H9 (cell line): ENCODE data around the gene MAP2K3. TPM values are rescaled to one million over a fixed set of nuclear protein-coding genes. Genes with fewer than 3 reads are reported as not detected.
"Not testable (repeated sequence)": the region's sequence is repeated elsewhere in the genome, so short reads cannot be mapped to it uniquely, and the experiment has no call there.

ENCODE experiments used
- DNase-seq: peaks from one replicate; pipeline ENCODE4 v3.0.0-alpha.2; 2017
- H2AFZ ChIP-seq: one replicate; pipeline ENCODE4 v1.6.1; 2013; ENCODE audit warnings: mild to moderate bottlenecking, low read length, control low read depth, moderate library complexity
- H2AK5ac ChIP-seq: 2 replicates; pipeline ENCODE4 v1.6.1; 2013; ENCODE audit warnings: low read length, control low read depth, mixed read lengths; ENCODE audit not compliant: insufficient read length
- H2BK120ac ChIP-seq: one replicate; pipeline ENCODE4 v1.6.1; 2013; ENCODE audit warnings: low read depth, mild to moderate bottlenecking, low read length, control low read depth, inconsistent platforms; ENCODE audit not compliant: poor library complexity, severe bottlenecking
- H2BK12ac ChIP-seq: 2 replicates; pipeline ENCODE4 v1.6.1; 2013; ENCODE audit warnings: low read length, control low read depth, mixed read lengths, low read depth; ENCODE audit not compliant: insufficient read length
- H2BK15ac ChIP-seq: 2 replicates; pipeline ENCODE4 v1.6.1; 2013; ENCODE audit warnings: low read depth, low read length, control low read depth
- H2BK20ac ChIP-seq: one replicate; pipeline ENCODE4 v1.6.1; 2013; ENCODE audit warnings: low read depth, mild to moderate bottlenecking, low read length, control low read depth, inconsistent platforms; ENCODE audit not compliant: poor library complexity, severe bottlenecking
- H2BK5ac ChIP-seq: 2 replicates; pipeline ENCODE4 v1.6.1; 2013; ENCODE audit warnings: low read length, control low read depth, mixed read lengths; ENCODE audit not compliant: insufficient read length
- H3K14ac ChIP-seq: 2 replicates; pipeline ENCODE4 v1.6.1; 2013; ENCODE audit warnings: low read length, control low read depth; ENCODE audit not compliant: insufficient read depth
- H3K18ac ChIP-seq: 2 replicates; pipeline ENCODE4 v1.6.1; 2013; ENCODE audit warnings: low read depth, mild to moderate bottlenecking, mixed read lengths, low read length, control low read depth; ENCODE audit not compliant: insufficient read length
- H3K23ac ChIP-seq: 2 replicates; pipeline ENCODE4 v1.6.1; 2013; ENCODE audit warnings: low read length, control low read depth, mixed read lengths, low read depth; ENCODE audit not compliant: insufficient read length
- H3K23me2 ChIP-seq: 2 replicates; pipeline ENCODE4 v1.6.1; 2013; ENCODE audit warnings: low read depth, mild to moderate bottlenecking, mixed read lengths, low read length, control low read depth; ENCODE audit not compliant: insufficient read length, poor library complexity, severe bottlenecking
- H3K27ac ChIP-seq: 2 replicates; pipeline ENCODE4 v1.5.1; 2013; ENCODE audit warnings: low read length, control low read depth, mixed read lengths, low read depth; ENCODE audit not compliant: insufficient read length
- H3K27me3 ChIP-seq: 2 replicates; pipeline ENCODE4 v1.6.1; 2013; ENCODE audit warnings: low read length, control low read depth, inconsistent platforms; ENCODE audit not compliant: insufficient read depth
- H3K4ac ChIP-seq: 2 replicates; pipeline ENCODE4 v1.6.1; 2013; ENCODE audit warnings: low read depth, mild to moderate bottlenecking, control low read depth, inconsistent platforms, low read length, moderate library complexity
- H3K4me1 ChIP-seq: 2 replicates; pipeline ENCODE4 v1.6.1; 2013; ENCODE audit warnings: low read length, control low read depth, inconsistent platforms; ENCODE audit not compliant: insufficient read depth
- H3K4me2 ChIP-seq: 2 replicates; pipeline ENCODE4 v1.6.1; 2013; ENCODE audit warnings: low read length, control low read depth, mixed read lengths; ENCODE audit not compliant: insufficient read length, insufficient read depth
- H3K56ac ChIP-seq: 2 replicates; pipeline ENCODE4 v1.6.1; 2013; ENCODE audit warnings: low read depth, mild to moderate bottlenecking, mixed read lengths, low read length, control low read depth; ENCODE audit not compliant: insufficient read length
- H3K79me1 ChIP-seq: 2 replicates; pipeline ENCODE4 v1.6.1; 2013; ENCODE audit warnings: low read depth, mild to moderate bottlenecking, moderate library complexity, low read length, control low read depth, inconsistent platforms; ENCODE audit not compliant: insufficient read depth, poor library complexity, severe bottlenecking
- H3K79me2 ChIP-seq: 2 replicates; pipeline ENCODE4 v1.6.1; 2013; ENCODE audit warnings: low read length, control low read depth, inconsistent platforms; ENCODE audit not compliant: insufficient read depth
- H3K9ac ChIP-seq: 2 replicates; pipeline ENCODE4 v1.6.1; 2013; ENCODE audit warnings: low read length, control low read depth, mixed read lengths; ENCODE audit not compliant: insufficient read length; ENCODE audit errors: extremely low read depth
- H3K9me3 ChIP-seq: one replicate; pipeline ENCODE4 v1.6.1; 2013; ENCODE audit warnings: low read depth, low read length, inconsistent platforms; ENCODE audit not compliant: control insufficient read depth
- H3T11ph ChIP-seq: one replicate; pipeline ENCODE4 v1.6.1; 2013; ENCODE audit warnings: mild to moderate bottlenecking, low read length, control low read depth, inconsistent platforms
- H4K20me1 ChIP-seq: one replicate; pipeline ENCODE4 v1.6.1; 2013; ENCODE audit not compliant: control insufficient read depth, insufficient read length, insufficient read depth
- H4K5ac ChIP-seq: 2 replicates; pipeline ENCODE4 v1.6.1; 2013; ENCODE audit warnings: low read depth, mild to moderate bottlenecking, mixed read lengths, low read length, control low read depth; ENCODE audit not compliant: insufficient read length
- H4K8ac ChIP-seq: replicated peaks from 2 replicates; pipeline ENCODE4 v1.6.1; 2013; ENCODE audit warnings: low read length, control low read depth, mixed read lengths, low read depth; ENCODE audit not compliant: insufficient read length
- H4K91ac ChIP-seq: 2 replicates; pipeline ENCODE4 v1.6.1; 2013; ENCODE audit warnings: low read depth, mild to moderate bottlenecking, moderate library complexity, mixed read lengths, low read length, control low read depth; ENCODE audit not compliant: insufficient read length
- H3K27ac Mint-ChIP-seq, 3 experiments: 2 replicates in 2 of 3; 3 replicates in 1 of 3; pipeline ENCODE4 v1.8.0; 2020 to 2021; ENCODE audit warnings: mixed read lengths in 3 of 3, mild to moderate bottlenecking in 1 of 3, moderate library complexity in 1 of 3
- H3K27me3 Mint-ChIP-seq: 2 replicates; pipeline ENCODE4 v1.8.0; 2021; ENCODE audit warnings: low read depth, mild to moderate bottlenecking, moderate library complexity, mixed read lengths
- H3K36me3 Mint-ChIP-seq, 3 experiments: 2 replicates in 2 of 3; 3 replicates in 1 of 3; pipeline ENCODE4 v1.8.0; 2020 to 2021; ENCODE audit warnings: low read depth in 3 of 3, mixed read lengths in 3 of 3; ENCODE audit not compliant: insufficient read depth in 1 of 3
- H3K4me1 Mint-ChIP-seq, 2 experiments: 2 replicates each; pipeline ENCODE4 v1.8.0; 2020; ENCODE audit warnings: mixed read lengths in 2 of 2
- H3K4me3 Mint-ChIP-seq, 2 experiments: 2 replicates in 1 of 2; 3 replicates in 1 of 2; pipeline ENCODE4 v1.8.0; 2020 to 2021; ENCODE audit warnings: mild to moderate bottlenecking in 2 of 2, mixed read lengths in 2 of 2, moderate library complexity in 1 of 2
- H3K9me3 Mint-ChIP-seq, 2 experiments: 2 replicates in 1 of 2; 3 replicates in 1 of 2; pipeline ENCODE4 v1.8.0; 2020; ENCODE audit warnings: mild to moderate bottlenecking in 2 of 2, mixed read lengths in 2 of 2, moderate library complexity in 1 of 2
- WGBS: extraction: QIAGEN DNeasy Blood & Tissue Kit; methylation state at CpG from one replicate; pipeline ENCODE4 v1.1.7; 2013; ENCODE audit warnings: missing lambda C conversion rate, low lambda C conversion rate, mixed read lengths; ENCODE audit not compliant: insufficient read length; ENCODE audit errors: extremely low coverage; 5-methylcytosine and 5-hydroxymethylcytosine counted together
- total RNA-seq: library from RNA; stranded (reverse); gene quantifications from 2 replicates; pipeline ENCODE4 v1.2.1, GENCODE V29; 2021

MAP2K3 gene
- total RNA-seq, 1 experiment from 2014 or later = 26.1 TPM

- H2BK5ac ChIP-seq, H3K23me2 ChIP-seq, H3K27ac Mint-ChIP-seq, H3K79me2 ChIP-seq, H2BK20ac ChIP-seq, H3K27me3 Mint-ChIP-seq, H2BK12ac ChIP-seq, H3K18ac ChIP-seq, H3T11ph ChIP-seq, H3K9ac ChIP-seq, H2AFZ ChIP-seq, H3K36me3 Mint-ChIP-seq, H3K23ac ChIP-seq, H3K27ac ChIP-seq, H2BK120ac ChIP-seq, H3K14ac ChIP-seq, H4K8ac ChIP-seq, H4K5ac ChIP-seq, H3K4me1 ChIP-seq, H4K20me1 ChIP-seq, H3K27me3 ChIP-seq, H3K56ac ChIP-seq, DNase-seq, H3K79me1 ChIP-seq, H3K4me3 Mint-ChIP-seq, H2BK15ac ChIP-seq, H3K4me2 ChIP-seq, H4K91ac ChIP-seq, H2AK5ac ChIP-seq, H3K4me1 Mint-ChIP-seq, H3K9me3 ChIP-seq, H3K4ac ChIP-seq: not testable (repeated sequence)
- no CpG with 5 or more reads among the region's 4 CpGs for WGBS
- peaks cover 7 to 12% of the 10 kb centered on the region in 2 experiments for H3K9me3 Mint-ChIP-seq
These were observed 60.3 kb downstream of the MAP2K3 start for GRCh38 chr17:21344801-21345200.
